EL (cell line): ENCODE results near the gene ANKRA2.

ENCODE experiments used
- DNase-seq: peaks from one replicate; pipeline ENCODE4 v3.0.0-alpha.2; 2016

ANKRA2 gene, protein sequence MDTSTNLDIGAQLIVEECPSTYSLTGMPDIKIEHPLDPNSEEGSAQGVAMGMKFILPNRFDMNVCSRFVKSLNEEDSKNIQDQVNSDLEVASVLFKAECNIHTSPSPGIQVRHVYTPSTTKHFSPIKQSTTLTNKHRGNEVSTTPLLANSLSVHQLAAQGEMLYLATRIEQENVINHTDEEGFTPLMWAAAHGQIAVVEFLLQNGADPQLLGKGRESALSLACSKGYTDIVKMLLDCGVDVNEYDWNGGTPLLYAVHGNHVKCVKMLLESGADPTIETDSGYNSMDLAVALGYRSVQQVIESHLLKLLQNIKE

DNA sequence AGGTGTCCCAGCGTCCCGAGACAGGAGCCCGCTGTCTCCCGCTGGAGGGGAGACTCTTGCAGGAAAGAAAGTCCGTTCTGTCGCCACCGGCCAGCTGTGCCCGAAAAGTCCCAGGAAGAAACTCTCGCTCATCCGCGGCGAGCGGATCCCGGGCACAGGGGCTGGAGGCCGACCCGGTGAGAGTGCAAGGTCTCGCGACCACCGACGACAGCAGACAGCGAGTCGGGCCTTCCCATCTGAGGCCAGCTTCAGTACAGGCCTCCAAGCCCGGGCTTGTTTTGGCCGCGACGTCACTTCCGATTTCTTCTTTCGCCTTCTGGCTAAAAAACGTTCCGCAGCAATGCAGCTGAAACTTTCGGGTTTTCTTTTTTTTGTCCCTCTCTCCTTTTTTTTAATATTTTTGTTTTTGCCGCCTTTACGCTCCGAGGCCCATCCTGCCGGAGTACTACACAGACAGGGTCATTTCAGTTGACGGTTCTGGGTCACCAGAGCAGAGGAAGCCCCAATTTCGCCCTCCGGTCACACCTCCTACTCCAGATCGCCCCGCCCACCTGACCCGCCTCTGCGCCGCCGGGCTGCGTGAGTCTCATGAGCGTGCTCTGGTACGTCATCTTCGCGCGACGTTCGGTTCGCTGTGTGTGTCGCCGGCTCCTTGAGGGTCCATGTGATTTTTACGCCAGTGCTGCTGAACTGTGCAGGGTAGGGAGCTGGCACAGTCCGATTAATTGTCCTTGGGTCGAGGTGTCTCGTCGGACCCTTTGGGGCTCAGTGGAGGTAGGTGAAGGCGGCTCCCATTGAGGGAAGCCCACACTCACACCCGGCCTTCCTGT lies at the start of gene ANKRA2, which contains the start of gene UTP15:
ANKRA2 (minus strand) TSS at position 501 of the 830 bp plus-strand sequence. CDS start 2,758 bp downstream, outside the sequence.
UTP15 (plus strand) TSS at position 605 of the 830 bp plus-strand sequence. CDS start 1,602 bp downstream, outside the sequence.
- DNase-seq = peak; percentile 98

- no peak for DNase-seq
These were observed 49.6 kb upstream of the ANKRA2 start for GRCh38 chr5:73615085-73615484.

DNA sequence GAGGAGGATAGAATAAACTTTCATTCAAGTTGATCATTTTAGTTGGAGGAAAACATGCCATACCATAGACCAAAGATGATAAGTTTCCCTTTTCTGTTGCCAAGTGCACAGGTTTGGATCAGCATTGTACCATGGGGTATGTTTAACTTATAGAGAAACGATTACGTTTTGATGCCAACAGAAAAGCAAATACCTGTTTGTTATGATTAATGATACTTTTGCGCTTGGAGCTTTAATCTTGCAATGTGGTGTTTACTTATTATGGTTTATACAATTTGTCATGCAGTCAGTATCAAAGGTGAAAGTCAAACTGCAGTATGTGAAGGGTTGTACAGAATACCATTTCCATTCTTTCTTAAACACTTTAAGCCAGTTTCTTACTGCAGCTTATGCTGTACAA lies 47.4 kb upstream of the ANKRA2 start:
- DNase-seq = no peak

DNA sequence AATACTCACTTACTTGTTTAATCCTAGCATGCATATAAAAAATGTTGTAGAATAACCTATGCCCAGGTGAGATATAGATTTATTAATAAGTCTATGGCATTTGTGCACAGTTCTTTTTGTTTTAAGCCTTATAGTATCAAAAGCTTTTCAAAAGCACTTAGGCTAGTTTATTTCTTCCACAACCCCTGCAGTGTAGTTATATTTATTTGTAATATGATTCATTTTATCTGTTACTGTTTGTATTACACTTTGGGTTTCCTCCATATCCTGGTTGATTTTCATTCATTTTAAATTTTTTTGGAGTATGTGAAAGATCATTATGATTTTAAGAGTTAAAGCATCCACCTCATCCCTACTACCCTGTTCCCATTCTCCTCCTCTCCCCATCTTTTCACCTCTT lies 41.8 kb upstream of the ANKRA2 start:
- DNase-seq = no peak

DNA sequence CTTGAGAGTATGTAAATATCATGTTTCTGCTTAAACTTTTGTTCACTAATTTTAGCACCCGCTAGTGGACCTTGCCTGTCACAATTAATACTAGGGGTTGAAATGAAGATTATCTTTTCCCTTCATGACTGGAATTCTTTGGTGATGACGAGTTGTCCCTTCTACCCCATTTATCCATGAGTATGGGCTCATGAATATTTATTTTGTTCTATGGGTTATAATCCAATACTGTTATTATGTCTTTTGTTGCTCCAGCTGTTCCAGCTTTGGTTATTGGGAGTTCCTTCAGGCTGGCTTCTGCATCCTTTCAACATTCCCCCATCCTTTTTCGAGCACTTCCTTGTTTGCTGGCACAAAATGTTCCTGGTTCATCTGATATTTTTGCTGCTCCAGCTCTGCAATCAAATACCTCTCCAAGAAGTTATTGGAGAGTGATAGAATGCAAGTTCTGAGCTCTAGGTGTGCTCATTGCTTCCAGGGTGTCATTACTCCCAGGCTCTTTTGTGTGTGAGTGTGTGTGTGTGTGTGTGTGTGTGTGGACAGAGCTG lies 40.8 kb upstream of the ANKRA2 start:
- peak; percentile 59 for DNase-seq

DNA sequence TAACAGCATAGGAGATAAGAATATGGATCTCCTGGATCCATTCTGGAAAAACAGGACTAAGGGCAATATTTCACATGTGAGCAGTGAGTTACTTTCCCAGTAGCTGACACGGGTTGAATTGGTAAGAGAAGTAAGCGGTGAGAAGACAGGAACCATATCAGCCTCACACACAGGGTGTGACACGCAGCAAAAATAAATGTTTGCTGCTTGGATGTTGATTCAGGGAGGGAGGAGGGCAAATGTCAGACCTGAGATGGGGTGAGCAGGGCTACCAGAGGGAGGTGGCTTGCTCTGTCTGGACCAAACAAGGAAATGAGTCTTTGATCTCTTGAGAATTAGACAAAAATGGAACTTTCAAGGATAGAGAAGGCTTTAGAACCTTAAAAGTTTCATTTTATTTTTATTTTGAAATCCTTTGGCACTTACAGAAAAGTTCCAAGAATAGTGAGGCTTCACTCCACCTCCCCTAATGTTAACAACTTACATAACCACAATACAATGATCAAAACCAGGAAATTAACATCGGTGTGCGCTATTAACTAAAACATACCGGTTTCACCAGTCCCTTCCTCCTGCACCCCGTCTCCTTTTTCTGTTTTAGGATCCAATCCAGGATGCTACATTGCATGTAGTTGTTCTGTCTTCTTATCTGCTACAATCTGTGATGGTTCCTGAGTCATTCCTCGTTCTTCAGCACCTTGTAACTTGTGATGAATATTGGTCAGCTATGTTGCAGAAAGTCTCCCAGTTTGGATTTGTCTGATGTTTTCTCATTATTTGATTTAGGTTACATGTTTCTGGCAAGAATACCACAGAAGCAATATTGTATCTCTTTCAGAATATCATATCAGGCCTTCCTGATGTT lies 40.0 kb upstream of the ANKRA2 start:
- DNase-seq = peak; percentile 68

DNA sequence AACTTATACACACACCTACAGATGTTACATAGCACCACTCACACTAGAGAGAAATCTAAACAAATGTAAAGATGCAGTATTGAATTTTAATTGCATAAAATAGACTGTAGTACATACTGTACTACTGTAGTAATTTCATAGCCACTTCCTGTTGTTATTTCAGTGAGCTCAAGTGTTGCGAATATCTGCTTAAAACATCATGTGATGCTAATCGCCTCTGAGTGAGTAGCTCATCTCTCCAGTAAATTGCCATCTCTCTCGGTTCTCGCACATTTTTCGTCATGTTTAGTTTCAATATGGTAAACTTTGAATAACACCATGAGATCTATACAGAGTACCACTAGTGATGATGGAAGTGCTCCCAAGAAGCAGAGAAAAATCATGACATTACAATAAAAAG lies 38.6 kb upstream of the ANKRA2 start:
- no peak for DNase-seq

DNA sequence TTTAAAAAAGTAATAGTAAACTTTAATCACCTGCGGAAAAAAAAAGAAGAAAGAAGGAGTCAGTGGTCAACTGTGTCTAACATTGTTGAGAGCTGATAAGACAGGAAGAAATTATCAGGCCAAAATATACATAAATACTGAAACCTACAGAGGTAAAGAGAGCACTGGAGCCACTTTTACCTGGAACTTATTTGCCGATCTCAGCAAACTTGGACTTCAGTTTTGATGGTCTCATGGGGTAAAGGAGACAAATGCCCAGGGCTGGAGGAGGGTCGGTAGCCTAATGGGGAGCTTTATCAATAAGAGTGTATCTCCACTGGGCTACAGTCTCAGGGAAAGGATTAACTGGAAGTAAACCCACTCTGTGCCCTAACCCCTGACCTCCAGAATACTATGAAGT lies 33.9 kb upstream of the ANKRA2 start:
- DNase-seq = no peak

DNA sequence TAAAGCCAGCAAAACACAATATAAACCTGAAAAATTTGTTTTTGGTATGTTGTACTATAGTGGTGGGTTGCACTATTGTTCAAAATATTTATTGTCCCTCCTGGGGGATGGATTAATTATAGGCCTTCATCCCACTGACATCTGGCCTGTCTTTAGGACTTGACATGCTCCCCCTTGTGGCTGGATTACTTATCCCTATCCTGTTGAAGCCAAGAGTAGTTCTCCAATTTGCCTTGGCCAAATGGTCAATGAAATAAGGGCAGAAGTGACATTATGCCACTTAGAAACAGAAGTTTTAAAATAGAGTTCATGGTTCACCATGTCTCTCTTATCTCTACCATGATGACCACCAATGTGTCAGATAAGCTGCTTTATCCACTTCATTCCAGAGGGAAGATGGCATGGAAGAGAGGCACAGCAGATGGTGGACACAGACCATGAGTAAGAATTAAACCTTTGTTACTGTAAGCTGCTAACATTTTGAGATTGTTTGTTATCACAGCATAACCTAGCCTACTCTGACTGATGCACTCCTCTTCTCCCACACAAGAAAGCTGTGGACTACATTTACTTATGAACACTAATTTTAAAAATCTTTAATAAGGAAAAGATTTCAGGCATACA lies 31.4 kb upstream of the ANKRA2 start:
- peak; percentile 44 for DNase-seq

DNA sequence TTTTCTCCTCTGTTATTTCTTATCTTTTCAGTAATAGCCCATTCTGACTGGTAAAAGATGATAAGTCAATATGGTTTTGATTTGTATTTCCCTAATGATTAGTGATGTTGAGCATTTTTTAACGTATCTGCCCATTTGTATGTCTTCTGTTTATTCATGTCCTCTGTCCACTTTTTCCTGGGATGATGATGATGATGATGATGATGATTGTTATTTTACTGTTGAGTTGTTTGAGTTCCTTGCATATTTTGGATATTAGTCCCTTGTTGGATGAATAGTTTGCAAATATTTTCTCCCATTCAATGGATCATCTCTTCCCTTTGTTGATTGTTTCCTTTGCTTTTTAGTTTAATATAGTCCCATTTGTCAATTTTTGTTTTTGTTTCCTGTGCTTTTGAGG lies 27.1 kb upstream of the ANKRA2 start:
- DNase-seq = peak; percentile 82

- peak; percentile 69 for DNase-seq
These were observed 26.5 kb upstream of the ANKRA2 start for GRCh38 chr5:73591698-73592501.

GRCh38 chr5:73591102-73591695 lies 25.8 kb upstream of the ANKRA2 start:
- peak; percentile 83 for DNase-seq

GRCh38 chr5:73587923-73588322 lies 22.5 kb upstream of the ANKRA2 start:
- no peak for DNase-seq

GRCh38 chr5:73582285-73583145 lies 17.1 kb upstream of the ANKRA2 start:
- DNase-seq = no peak

DNA sequence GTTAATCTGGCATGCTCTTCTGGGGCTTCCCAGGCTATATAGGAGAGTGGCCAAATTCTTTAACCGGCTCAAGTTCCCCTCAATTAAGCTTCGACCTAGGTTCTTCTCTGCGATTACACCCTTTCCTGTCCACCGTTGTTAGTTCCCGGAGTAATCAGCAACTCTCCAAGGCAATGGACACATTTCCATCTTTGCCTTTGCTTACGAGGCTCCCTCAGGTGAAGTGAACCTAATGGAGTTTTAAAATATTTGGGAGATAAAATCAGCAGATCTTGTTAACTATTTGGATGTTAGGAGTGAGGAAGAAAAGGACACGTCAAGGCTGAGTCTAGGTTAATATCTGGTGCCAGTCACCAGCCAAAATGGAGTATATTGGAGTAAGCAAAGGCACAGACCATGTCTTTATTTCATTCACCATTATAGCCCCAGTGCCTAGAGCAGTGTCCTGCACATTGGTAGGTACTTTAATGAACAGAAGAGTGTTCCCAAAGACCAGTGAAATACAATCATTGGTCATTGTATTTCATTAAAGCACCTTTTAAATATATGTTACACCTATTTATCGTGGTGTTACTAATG lies 619 bp upstream of the ANKRA2 start:
- DNase-seq = no peak

- DNase-seq = no peak
These were observed 764 bp downstream of the ANKRA2 start for GRCh38 chr5:73564675-73565074.

DNA sequence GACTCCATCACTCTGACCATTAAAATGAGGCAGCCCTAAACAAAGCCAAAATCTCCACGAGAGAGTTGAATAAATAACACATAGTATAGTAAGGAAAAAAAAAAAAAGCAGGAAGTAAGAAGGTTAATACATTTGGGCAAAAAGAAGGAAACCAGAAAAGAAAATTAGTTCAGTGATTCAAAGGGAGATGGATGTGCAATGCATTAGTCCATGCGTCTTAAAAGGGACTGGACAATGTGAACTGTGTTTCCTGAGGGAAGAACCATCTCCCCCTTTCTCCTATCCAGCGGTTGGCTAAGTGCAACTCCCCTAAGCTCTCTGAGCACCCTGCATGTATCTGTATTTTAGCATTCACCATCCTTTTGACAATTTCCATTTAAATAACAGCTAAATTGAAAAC lies 1.4 kb downstream of the ANKRA2 start:
- DNase-seq = peak; percentile 13

GRCh38 chr5:73558950-73559349 lies 6.5 kb downstream of the ANKRA2 start:
- DNase-seq = no peak

- DNase-seq = no peak
These were observed 12.8 kb downstream of the ANKRA2 start for GRCh38 chr5:73552642-73553041.

DNA sequence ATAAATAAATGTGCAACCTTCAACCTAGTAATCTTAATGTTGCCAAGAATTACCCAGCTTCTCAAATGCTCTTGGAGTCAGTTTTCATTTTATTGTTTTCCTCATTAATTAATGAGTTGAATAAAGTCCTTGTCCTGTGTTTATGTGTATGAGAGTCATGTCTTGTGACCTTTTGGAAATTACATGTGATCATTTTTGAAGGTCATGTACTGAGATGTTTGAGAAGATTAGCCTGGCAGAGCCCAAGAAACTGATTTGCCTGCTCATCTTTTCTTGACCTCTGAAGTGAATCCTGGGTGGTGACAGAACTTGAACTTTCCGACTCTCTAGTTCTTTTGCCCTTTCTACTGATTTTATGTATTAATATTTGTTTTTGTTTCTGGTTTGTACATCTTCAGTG lies 15.4 kb downstream of the ANKRA2 start:
- no peak for DNase-seq
